ENCODE measurements around the gene STXBP5L.
"Not testable (repeated sequence)": the region's sequence is repeated elsewhere in the genome, so short reads cannot be mapped to it uniquely, and the experiment has no call there.

STXBP5L gene

GRCh38 chr3:121063628-121064027 is 155.6 kb downstream of the STXBP5L start:
- ATAC-seq = no peak

- ATAC-seq = no peak
Observed at GRCh38 chr3:121064121-121064520, 156.1 kb downstream of the STXBP5L start.

GRCh38 chr3:121072133-121072532 is 164.1 kb downstream of the STXBP5L start:
- ATAC-seq = no peak

DNA sequence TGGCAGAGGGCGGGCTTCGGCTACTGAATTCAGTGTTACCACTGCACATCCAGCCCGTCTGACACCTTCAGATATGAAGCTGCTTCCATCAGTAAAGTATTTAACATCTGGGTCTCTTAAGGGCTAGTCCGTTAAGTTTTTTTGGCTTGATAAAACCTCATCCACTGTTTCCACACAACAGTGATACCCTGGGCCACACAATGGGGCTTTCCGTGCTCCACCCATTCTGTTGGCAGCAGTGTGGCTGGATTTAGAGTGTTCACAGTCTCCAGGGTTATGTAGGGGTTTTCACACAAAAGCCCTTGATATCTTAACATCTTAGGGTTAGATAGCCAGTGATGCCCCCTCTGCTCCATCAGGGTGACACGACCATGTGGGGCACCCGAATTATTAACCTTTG is 165.0 kb downstream of the STXBP5L start:
- no peak for ATAC-seq

DNA sequence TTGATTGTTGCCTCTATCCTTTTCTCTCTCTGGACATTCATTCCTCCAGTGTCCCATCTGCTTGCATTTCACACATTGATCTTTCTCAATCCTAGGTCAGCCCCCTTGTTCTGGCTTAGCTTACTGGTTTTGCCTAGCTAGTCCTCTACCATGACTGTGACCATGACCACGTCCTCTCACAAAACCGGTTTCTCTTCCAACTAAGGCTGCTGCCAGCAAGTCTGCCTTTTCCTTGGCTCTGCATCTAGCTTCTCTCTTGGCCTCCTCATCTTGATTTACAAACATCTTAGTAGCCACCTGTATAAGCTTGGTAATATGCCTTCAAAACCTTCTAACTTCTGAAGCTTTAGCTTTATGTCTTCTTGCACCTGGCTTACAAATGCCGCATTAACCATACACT is 167.2 kb downstream of the STXBP5L start:
- no peak for ATAC-seq

DNA sequence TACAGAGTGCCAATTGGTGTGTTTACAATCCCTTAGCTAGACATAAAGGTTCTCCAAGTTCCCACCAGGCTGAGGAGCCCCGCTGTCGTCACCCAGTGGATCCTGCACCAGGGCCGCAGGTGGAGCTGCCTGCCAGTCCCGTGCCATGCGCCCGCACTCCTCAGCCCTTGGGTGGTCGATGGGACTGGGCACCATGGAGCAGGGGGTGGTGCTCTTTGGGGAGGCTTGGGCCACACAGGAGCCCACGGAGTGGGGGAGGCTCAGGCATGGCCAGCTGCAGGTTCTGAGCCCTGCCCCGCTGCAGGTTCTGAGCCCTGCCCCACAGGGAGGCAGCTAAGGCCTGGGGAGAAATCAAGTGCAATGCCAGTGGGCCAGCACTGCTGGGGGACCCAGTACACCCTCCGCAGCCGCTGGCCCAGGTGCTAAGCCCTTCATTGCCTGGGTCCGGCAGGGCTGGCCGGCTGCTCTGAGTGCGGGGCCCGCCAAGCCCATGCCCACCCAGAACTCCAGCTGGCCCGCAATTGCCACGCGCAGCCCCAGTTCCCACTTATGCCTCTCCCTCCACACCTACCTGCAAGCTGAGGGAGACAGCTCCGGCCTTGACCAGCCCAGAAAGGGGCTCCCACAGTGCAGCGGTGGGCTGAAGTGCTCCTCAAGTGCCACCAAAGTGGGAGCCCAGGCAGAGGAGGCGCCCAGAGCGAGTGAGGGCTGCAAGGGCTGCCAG is 170.5 kb downstream of the STXBP5L start:
- not testable (repeated sequence) for ATAC-seq

- ATAC-seq = no peak
Observed at GRCh38 chr3:121096953-121097352, 188.9 kb downstream of the STXBP5L start.

GRCh38 chr3:121111086-121111485 is 203.1 kb downstream of the STXBP5L start:
- ATAC-seq = not testable (repeated sequence)

DNA sequence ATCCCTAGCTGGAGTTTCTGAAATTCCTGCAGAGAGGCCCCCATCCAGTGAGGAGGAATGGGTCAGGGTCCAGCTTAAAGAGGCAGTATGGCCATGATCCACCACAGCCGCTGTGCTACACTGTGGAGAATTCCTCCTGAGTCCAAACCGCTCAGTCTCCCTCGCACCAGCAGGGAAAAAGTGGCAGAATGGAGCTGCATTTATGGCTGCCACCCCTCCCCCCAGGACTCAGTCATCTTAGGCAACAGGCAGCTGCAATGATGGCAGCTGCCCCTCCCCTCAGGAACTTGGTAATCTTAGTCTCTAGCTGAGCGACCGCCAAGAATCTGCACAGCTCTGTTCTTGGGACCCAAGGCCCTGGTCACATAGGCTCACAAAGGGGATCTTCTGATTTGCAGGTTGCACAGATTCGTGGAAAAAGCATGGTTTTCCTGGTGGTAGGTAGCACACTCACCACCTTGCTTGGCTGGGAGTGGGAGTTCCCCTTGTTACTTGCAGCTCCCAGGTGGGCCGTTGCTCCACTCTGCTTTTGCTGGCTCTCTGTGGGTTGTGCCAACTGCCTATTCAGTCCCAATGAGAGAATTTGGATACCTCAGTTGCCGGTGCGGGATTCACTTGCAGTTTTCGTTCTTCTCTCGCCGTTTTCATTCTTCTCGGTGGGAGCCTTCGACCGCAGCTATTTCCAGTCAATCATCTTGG is 204.1 kb downstream of the STXBP5L start:
- no peak for ATAC-seq

DNA sequence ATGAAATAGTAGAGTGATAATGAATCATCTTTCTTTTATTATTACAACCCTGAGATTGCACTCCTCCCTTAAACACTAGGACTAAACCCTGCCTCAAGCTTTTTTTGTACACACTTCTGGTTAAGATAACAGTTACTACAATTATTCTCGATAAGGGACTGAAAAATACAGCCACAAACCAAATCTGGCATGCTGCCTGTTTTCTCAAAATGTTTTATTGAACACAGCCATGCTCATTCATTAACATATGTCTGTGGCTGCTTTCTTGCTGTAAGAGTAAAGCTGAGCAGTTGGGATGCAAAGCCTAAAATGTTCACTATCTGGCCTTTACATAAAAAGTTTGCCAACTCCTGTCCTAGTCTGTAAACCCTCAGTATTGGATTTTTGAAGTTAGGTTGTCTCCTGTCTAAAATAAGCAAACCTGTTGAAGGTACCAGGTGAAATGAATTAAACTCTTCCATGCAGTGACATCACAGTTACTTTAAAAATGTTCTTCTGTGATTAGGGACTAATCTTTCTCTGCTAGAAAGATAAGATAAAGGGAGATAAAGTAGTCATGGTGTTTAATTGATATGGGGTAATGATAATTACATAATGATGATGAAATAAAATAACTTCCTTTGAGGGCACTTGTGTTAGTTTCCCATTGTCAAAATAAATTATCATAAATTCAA is 218.2 kb downstream of the STXBP5L start:
- no peak for ATAC-seq

- ATAC-seq = no peak
Observed at GRCh38 chr3:121126707-121127035, 218.7 kb downstream of the STXBP5L start.

DNA sequence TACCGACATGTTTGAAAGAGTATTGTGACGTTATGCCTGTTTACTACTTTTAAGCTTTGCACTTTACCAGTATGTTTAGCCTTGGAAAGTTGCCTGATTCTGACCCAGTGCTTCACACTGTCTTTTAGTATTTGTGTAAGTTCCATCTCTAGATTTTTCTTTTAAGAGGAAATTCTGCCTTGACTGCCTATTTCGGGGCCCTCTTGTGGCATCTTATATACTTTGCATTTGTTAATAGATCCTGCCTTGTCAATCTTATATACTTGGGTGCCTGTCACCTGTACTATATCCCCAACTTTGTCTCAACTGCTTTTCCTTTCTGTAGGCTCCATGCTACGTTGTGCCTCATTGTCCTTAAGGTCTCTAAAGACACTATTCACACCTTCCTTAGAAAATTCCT is 244.6 kb downstream of the STXBP5L start:
- ATAC-seq = no peak

GRCh38 chr3:121153851-121154250 is 245.8 kb downstream of the STXBP5L start:
- no peak for ATAC-seq

- no peak for ATAC-seq
Observed at GRCh38 chr3:121155028-121155427, 247.0 kb downstream of the STXBP5L start.

DNA sequence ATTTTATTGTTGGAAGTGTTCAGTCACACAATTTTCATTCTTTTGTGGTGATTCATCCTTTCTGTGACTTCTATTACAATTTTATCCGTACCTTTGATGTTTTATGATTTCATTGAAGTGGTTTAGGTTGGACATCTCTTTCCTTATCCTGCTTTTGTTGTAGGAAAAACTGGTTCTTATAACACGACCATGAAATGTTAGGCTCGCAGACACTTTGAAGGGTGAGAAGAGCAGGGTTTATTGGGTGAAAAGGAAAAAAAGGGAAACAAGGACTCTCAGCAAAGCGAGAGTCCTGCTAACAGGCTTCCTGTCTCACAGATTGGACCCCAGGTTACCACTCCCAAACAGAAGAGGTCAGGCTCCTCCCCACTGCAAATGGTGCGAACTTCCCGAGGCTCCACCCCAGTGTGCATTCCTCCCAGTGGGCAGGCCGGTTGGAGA is 257.4 kb downstream of the STXBP5L start:
- no peak for ATAC-seq

GRCh38 chr3:121167374-121168139 is 259.6 kb downstream of the STXBP5L start:
- ATAC-seq = no peak

DNA sequence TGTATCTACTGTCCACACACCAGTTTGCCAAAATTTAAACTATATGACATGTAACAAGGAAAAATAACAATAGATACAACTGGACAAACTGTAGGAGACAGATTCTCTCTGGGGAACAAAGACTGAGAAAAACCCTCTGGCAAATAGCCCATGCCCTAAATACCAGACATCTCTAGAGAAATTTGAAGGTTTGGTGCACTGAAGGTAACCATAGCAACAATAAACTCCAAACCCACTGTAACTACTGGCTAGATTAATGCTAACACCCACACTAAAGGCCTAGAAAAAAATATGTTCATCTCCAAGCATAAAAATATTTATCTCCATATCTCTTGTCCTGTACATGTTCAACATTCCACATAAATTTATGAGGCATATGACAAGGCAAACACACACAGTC is 267.1 kb downstream of the STXBP5L start:
- ATAC-seq = no peak

DNA sequence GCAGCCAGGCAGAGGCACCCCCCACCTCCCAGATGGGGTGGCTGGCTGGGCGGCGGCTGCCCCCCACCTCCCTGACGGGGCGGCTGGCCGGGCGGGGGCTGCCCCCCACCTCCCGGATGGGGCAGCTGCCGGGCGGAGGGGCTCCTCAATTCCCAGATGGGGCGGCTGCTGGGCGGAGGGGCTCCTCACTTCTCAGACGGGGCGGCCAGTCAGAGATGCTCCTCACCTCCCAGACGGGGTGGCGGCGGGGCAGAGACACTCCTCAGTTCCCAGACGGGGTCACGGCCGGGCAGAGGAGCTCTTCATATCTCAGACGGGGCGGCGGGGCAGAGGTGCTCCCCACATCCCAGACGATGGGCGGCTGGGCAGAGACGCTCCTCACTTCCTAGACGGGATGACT is 282.6 kb downstream of the STXBP5L start:
- ATAC-seq = not testable (repeated sequence)

- no peak for ATAC-seq
Observed at GRCh38 chr3:121202573-121202972, 294.6 kb downstream of the STXBP5L start.

GRCh38 chr3:121223116-121223515 is 315.1 kb downstream of the STXBP5L start:
- no peak for ATAC-seq

DNA sequence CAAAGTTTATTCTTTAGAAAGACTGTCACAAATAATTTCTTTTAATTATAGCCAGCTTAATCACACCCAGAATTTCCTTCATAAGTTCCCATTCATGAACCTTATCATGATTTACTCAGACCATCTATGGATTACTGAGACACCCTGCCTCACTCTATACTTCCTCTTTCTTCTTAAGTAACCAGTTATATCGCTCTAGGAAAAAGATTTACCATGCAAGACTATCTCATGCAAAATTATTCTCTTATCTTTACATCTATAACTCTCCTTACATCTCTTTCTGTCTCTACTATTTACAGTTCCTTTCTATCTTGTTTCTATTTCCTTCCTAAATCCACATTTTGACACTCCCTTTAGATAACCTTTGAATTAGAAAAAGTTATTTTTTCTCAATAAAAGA is 321.0 kb downstream of the STXBP5L start:
- no peak for ATAC-seq

DNA sequence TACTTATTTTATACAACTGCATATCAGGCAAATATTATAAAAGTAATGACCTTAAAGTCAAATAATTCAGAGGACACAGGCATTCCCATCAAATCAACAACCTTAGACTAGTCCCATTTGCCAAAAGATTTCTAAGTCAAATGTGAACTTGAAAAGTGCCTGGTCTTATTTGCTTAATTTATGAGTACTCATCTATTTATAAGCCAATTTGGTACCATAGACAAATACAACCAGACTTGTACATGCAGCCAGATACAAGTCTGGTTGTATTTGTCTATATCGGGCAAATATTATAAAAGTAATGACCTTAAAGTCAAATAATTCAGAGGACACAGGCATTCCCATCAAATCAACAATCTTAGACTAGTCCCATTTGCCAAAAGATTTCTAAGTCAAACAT is 322.2 kb downstream of the STXBP5L start:
- not testable (repeated sequence) for ATAC-seq

- ATAC-seq = no peak
Observed at GRCh38 chr3:121231872-121232271, 323.9 kb downstream of the STXBP5L start.
